Measurements from ENCODE around the gene EPS15.

EPS15 gene

GRCh38 chr1:51322417-51323101 lies 196.5 kb downstream of the EPS15 start:
- no peak overlapping the region for H3K4me3 ChIP-seq
- no peak for TF ChIP-seq CTCF (IDR thresholded peaks at IDR 0.05)
- no peak for DNase-seq (ENCODE audit: low spot score)
- H3K27ac ChIP-seq = no peak overlapping the region

- H3K4me3 ChIP-seq = no peak overlapping the region
- H3K27ac ChIP-seq = no peak overlapping the region
- DNase-seq (ENCODE audit: low spot score) = no peak
- TF ChIP-seq CTCF (IDR thresholded peaks at IDR 0.05) = no peak
Measured at GRCh38 chr1:51321924-51322280, 197.2 kb downstream of the EPS15 start.

GRCh38 chr1:51320967-51321923 lies 197.8 kb downstream of the EPS15 start:
- H3K4me3 ChIP-seq = no peak overlapping the region
- no peak for DNase-seq (ENCODE audit: low spot score)
- no peak for TF ChIP-seq CTCF (IDR thresholded peaks at IDR 0.05)
- H3K27ac ChIP-seq = no peak overlapping the region

- Histone ChIP-seq H3K4me3 (no peak overlapping the region), H3K27ac (no peak overlapping the region)
- DNase-seq (ENCODE audit: low spot score) = no peak
- no peak for TF ChIP-seq CTCF (IDR thresholded peaks at IDR 0.05)
Measured at GRCh38 chr1:51317798-51318197, 201.3 kb downstream of the EPS15 start.

- Histone ChIP-seq H3K27ac (no peak overlapping the region), H3K4me3 (no peak overlapping the region)
- no peak for DNase-seq (ENCODE audit: low spot score)
- no peak for TF ChIP-seq CTCF (IDR thresholded peaks at IDR 0.05)
Measured at GRCh38 chr1:51316846-51317120, 202.3 kb downstream of the EPS15 start.

- no peak overlapping the region for H3K4me3 ChIP-seq
- no peak for DNase-seq (ENCODE audit: low spot score)
- no peak for TF ChIP-seq CTCF (IDR thresholded peaks at IDR 0.05)
- no peak overlapping the region for H3K27ac ChIP-seq
Measured at GRCh38 chr1:51316113-51316845, 202.8 kb downstream of the EPS15 start.

Measured in coronary artery (tissue), 2 donors.